HL-60/S4 treated with retinoic acid at 250 ng/mL for 4 days and 3 days (cell line): ENCODE measurements around the gene THUMPD2.
"Not testable (repeated sequence)": the region's sequence is repeated elsewhere in the genome, so short reads cannot be mapped to it uniquely, and the experiment has no call there.

Experiments used
- in situ Hi-C: fragments of 300-500 bp; cut with MboI; formaldehyde crosslinking; loops from 2 replicates; pipeline ENCODE4 v1.7.0; 2022; ENCODE audit warnings: low sequenced_read_pairs

Gene THUMPD2

GRCh38 chr2:39757156-39757555 is 21.9 kb downstream of the THUMPD2 start:
- in situ Hi-C loops = no loop called here

- in situ Hi-C loops = no loop called here
Measured at GRCh38 chr2:39755466-39755865, 23.6 kb downstream of the THUMPD2 start.

- in situ Hi-C loops = no loop called here
Measured at GRCh38 chr2:39743269-39743776, 35.7 kb downstream of the THUMPD2 start.

- in situ Hi-C loops = no loop called here
Measured at GRCh38 chr2:39741871-39742270, 37.2 kb downstream of the THUMPD2 start.

- in situ Hi-C loops = no loop called here
Measured at GRCh38 chr2:39739386-39739785, 39.7 kb downstream of the THUMPD2 start.

- in situ Hi-C loops = no loop called here
Measured at GRCh38 chr2:39738936-39739335, 40.1 kb downstream of the THUMPD2 start.

- in situ Hi-C loops = no loop called here
Measured at GRCh38 chr2:39737661-39738060, 41.4 kb downstream of the THUMPD2 start.

- in situ Hi-C loops = no loop called here
Measured at GRCh38 chr2:39736640-39737039, 42.4 kb downstream of the THUMPD2 start.

- in situ Hi-C loops = no loop called here
Measured at GRCh38 chr2:39735648-39736047, 43.4 kb downstream of the THUMPD2 start.

GRCh38 chr2:39734445-39734844 is 44.6 kb downstream of the THUMPD2 start:
- in situ Hi-C loops = no loop called here

GRCh38 chr2:39733070-39733674 is 45.9 kb downstream of the THUMPD2 start:
- in situ Hi-C loops = no loop called here

GRCh38 chr2:39732482-39732881 is 46.6 kb downstream of the THUMPD2 start:
- in situ Hi-C loops = no loop called here

GRCh38 chr2:39731546-39731945 is 47.5 kb downstream of the THUMPD2 start:
- in situ Hi-C loops = no loop called here

GRCh38 chr2:39730685-39731302 is 48.3 kb downstream of the THUMPD2 start:
- in situ Hi-C loops = no loop called here

GRCh38 chr2:39730276-39730675 is 48.8 kb downstream of the THUMPD2 start:
- in situ Hi-C loops = no loop called here

- in situ Hi-C loops = no loop called here
Measured at GRCh38 chr2:39728941-39729351, 50.1 kb downstream of the THUMPD2 start.

GRCh38 chr2:39728085-39728484 is 51.0 kb downstream of the THUMPD2 start:
- in situ Hi-C loops = not testable (repeated sequence)

GRCh38 chr2:39725401-39725800 is 53.7 kb downstream of the THUMPD2 start:
- in situ Hi-C loops = no loop called here

GRCh38 chr2:39724828-39725144 is 54.3 kb downstream of the THUMPD2 start:
- in situ Hi-C loops = loop anchor here (25.0 kb wide), 1 partner anchor 212 kb away; no protein-coding TSS in a partner anchor

- in situ Hi-C loops = loop anchor here (25.0 kb wide), 1 partner anchor 212 kb away; no protein-coding TSS in a partner anchor
Measured at GRCh38 chr2:39723946-39724827, 54.9 kb downstream of the THUMPD2 start.

GRCh38 chr2:39723497-39723896 is 55.6 kb downstream of the THUMPD2 start:
- in situ Hi-C loops = loop anchor here (25.0 kb wide), 1 partner anchor 211 kb away; no protein-coding TSS in a partner anchor
